Osteocyte (in vitro differentiated cells): Measurements from ENCODE around the gene GPC2. TPM values are rescaled to one million over a fixed set of nuclear protein-coding genes. Genes with fewer than 3 reads are reported as not detected.

Experiments used
- DNase-seq: peaks from one replicate; pipeline ENCODE4 v3.0.0; 2021; ENCODE audit warnings: mixed read lengths; ENCODE audit not compliant: unreplicated experiment; ENCODE audit errors: extremely low spot score
- H3K27ac Mint-ChIP-seq: one replicate; pipeline ENCODE4 v1.8.0; 2021; ENCODE audit warnings: mild to moderate bottlenecking, mixed read lengths; ENCODE audit not compliant: unreplicated experiment
- H3K27me3 Mint-ChIP-seq: one replicate; pipeline ENCODE4 v1.8.0; 2021; ENCODE audit warnings: mixed read lengths; ENCODE audit not compliant: unreplicated experiment
- H3K36me3 Mint-ChIP-seq: one replicate; pipeline ENCODE4 v1.8.0; 2021; ENCODE audit warnings: mixed read lengths; ENCODE audit not compliant: unreplicated experiment
- H3K4me1 Mint-ChIP-seq: one replicate; pipeline ENCODE4 v1.8.0; 2021; ENCODE audit warnings: mixed read lengths; ENCODE audit not compliant: unreplicated experiment
- H3K4me3 Mint-ChIP-seq: one replicate; pipeline ENCODE4 v1.8.0; 2021; ENCODE audit warnings: mild to moderate bottlenecking, moderate library complexity, mixed read lengths; ENCODE audit not compliant: unreplicated experiment
- H3K9me3 Mint-ChIP-seq: one replicate; pipeline ENCODE4 v1.8.0; 2021; ENCODE audit warnings: mixed read lengths; ENCODE audit not compliant: unreplicated experiment
- total RNA-seq: library from RNA; stranded (reverse); gene quantifications from 2 replicates; pipeline ENCODE4 v1.2.1, GENCODE V29; 2021
- TF ChIP-seq, protein P1 (sequence below): fragments of 200-600 bp; sonication (generic); IDR thresholded peaks from 2 replicates; pipeline ENCODE4 v1.5.0; 2021; ENCODE audit warnings: antibody characterized with exemption, mild to moderate bottlenecking, moderate library complexity

Gene GPC2
- total RNA-seq, 1 donor from 2014 or later, result 12.6 TPM

- Mint-ChIP-seq H3K4me1 (peaks cover 15% of the 10 kb centered on the region), H3K36me3 (peaks cover 2% of the 10 kb centered on the region), H3K27me3 (peaks cover 11% of the 10 kb centered on the region), H3K9me3 (no peaks in the 10 kb centered on the region), H3K27ac (no peak overlapping the region), H3K4me3 (peak overlapping the region; percentile 87)
- TF ChIP-seq, protein P1, sequence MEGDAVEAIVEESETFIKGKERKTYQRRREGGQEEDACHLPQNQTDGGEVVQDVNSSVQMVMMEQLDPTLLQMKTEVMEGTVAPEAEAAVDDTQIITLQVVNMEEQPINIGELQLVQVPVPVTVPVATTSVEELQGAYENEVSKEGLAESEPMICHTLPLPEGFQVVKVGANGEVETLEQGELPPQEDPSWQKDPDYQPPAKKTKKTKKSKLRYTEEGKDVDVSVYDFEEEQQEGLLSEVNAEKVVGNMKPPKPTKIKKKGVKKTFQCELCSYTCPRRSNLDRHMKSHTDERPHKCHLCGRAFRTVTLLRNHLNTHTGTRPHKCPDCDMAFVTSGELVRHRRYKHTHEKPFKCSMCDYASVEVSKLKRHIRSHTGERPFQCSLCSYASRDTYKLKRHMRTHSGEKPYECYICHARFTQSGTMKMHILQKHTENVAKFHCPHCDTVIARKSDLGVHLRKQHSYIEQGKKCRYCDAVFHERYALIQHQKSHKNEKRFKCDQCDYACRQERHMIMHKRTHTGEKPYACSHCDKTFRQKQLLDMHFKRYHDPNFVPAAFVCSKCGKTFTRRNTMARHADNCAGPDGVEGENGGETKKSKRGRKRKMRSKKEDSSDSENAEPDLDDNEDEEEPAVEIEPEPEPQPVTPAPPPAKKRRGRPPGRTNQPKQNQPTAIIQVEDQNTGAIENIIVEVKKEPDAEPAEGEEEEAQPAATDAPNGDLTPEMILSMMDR, result no peak
- no peak for DNase-seq
Measured at GRCh38 chr7:100176096-100177044, 811 bp downstream of the GPC2 start.

DNA sequence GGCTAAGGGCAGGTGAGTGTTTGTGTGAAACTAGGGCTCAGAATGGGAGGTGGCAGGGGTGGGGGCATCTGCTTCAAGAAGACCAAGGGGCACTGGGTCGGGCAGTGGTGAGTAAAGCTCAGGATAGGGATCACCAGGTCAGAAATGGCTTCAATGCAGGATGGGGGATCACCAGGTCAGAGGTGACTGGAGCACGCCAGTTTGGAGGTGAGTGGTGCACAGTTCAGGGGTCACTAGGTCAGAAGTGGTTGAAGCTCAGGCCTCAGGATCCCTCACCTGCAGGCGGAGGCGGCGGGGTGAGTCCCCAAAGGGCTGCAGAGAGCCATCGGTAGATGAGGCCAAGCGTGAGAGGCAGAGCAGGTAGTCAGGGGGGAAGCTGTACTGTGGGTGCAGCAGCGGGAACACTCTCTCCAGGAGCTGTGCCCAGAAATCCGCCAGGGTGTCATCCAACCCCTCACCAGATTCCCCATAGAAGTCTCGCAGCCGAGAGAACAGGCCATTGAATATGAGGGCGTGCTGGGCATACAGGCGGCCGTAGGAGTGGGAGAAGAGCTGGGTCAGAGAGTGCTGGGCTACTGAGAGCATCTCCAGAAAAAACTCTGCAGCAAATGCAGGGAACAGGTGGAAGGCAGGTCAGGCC lies 1.8 kb downstream of the GPC2 start:
- Mint-ChIP-seq H3K9me3 (no peaks in the 10 kb centered on the region), H3K27ac (no peak overlapping the region), H3K27me3 (peaks cover 8% of the 10 kb centered on the region), H3K36me3 (peaks cover 4% of the 10 kb centered on the region), H3K4me1 (peaks cover 18% of the 10 kb centered on the region), H3K4me3 (peak overlapping the region; percentile 62)
- no peak for DNase-seq
- TF ChIP-seq, protein P1, result no peak

DNA sequence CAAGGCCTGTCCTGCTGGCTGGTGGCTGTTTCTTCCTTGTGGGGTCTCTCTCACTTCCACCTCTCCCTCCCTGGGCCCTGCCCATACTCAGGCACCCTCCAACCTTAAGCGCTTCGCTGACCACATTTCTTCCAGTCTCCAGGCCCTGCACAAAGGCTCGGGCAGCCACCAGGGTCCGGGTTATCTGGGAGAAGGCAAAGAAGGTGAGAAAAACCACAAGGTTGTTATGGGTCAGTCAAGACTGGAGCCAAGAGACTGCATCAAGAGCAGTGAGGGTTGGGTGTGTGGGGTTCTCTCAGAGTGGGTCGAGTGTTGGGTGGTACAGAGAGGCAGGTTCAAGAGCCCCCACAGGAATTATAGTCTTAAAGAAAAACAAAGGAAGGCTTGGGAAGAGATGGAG lies 2.6 kb downstream of the GPC2 start:
- H3K36me3 Mint-ChIP-seq, result peaks cover 4% of the 10 kb centered on the region
- peaks cover 19% of the 10 kb centered on the region for H3K4me1 Mint-ChIP-seq
- H3K27me3 Mint-ChIP-seq, result peaks cover 6% of the 10 kb centered on the region
- no peak overlapping the region for H3K27ac Mint-ChIP-seq
- no peaks in the 10 kb centered on the region for H3K9me3 Mint-ChIP-seq
- no peak overlapping the region for H3K4me3 Mint-ChIP-seq
- TF ChIP-seq, protein P1, result no peak
- no peak for DNase-seq

- no peak overlapping the region for H3K4me3 Mint-ChIP-seq
- peaks cover 19% of the 10 kb centered on the region for H3K4me1 Mint-ChIP-seq
- no peak for DNase-seq
- H3K27ac Mint-ChIP-seq, result peak overlapping the region; percentile 42
- peaks cover 6% of the 10 kb centered on the region for H3K27me3 Mint-ChIP-seq
- peaks cover 4% of the 10 kb centered on the region for H3K36me3 Mint-ChIP-seq
- TF ChIP-seq, protein P1, result no peak
- no peaks in the 10 kb centered on the region for H3K9me3 Mint-ChIP-seq
Measured at GRCh38 chr7:100173806-100174495, 3.2 kb downstream of the GPC2 start.
